HG02759 (cell line): ENCODE measurements around the gene ST8SIA1.

Source experiments
- ATAC-seq: cut with Tn5 transposase; IDR thresholded peaks from one replicate; pipeline ENCODE4 v1.9.1; 2021; ENCODE audit warnings: mild to moderate bottlenecking, moderate library complexity; ENCODE audit not compliant: unreplicated experiment

ST8SIA1 gene

GRCh38 chr12:22284871-22285270, 49.6 kb downstream of the ST8SIA1 start:
- no peak for ATAC-seq

- ATAC-seq: no peak
Measured at GRCh38 chr12:22283508-22283907, 51.0 kb downstream of the ST8SIA1 start.

GRCh38 chr12:22283006-22283506, 51.5 kb downstream of the ST8SIA1 start:
- ATAC-seq: no peak

GRCh38 chr12:22282283-22282682, 52.2 kb downstream of the ST8SIA1 start:
- ATAC-seq: no peak

- no peak for ATAC-seq
Measured at GRCh38 chr12:22276867-22277266, 57.6 kb downstream of the ST8SIA1 start.

GRCh38 chr12:22276313-22276712, 58.2 kb downstream of the ST8SIA1 start:
- ATAC-seq: no peak

GRCh38 chr12:22275843-22276242, 58.7 kb downstream of the ST8SIA1 start:
- no peak for ATAC-seq

- ATAC-seq: no peak
Measured at GRCh38 chr12:22272335-22273151, 62.0 kb downstream of the ST8SIA1 start.

- no peak for ATAC-seq
Measured at GRCh38 chr12:22271023-22271422, 63.5 kb downstream of the ST8SIA1 start.

- ATAC-seq: no peak
Measured at GRCh38 chr12:22268973-22269372, 65.5 kb downstream of the ST8SIA1 start.

- no peak for ATAC-seq
Measured at GRCh38 chr12:22268406-22268805, 66.1 kb downstream of the ST8SIA1 start.

GRCh38 chr12:22266101-22266500, 68.4 kb downstream of the ST8SIA1 start:
- ATAC-seq: no peak

GRCh38 chr12:22264380-22264779, 70.1 kb downstream of the ST8SIA1 start:
- ATAC-seq: no peak

- ATAC-seq: no peak
Measured at GRCh38 chr12:22262309-22262708, 72.2 kb downstream of the ST8SIA1 start.

GRCh38 chr12:22257100-22257499, 77.4 kb downstream of the ST8SIA1 start:
- no peak for ATAC-seq

GRCh38 chr12:22256605-22257004, 77.9 kb downstream of the ST8SIA1 start:
- no peak for ATAC-seq

- ATAC-seq: no peak
Measured at GRCh38 chr12:22256041-22256441, 78.5 kb downstream of the ST8SIA1 start.

GRCh38 chr12:22255097-22255496, 79.4 kb downstream of the ST8SIA1 start:
- ATAC-seq: no peak

GRCh38 chr12:22254478-22254877, 80.0 kb downstream of the ST8SIA1 start:
- no peak for ATAC-seq

GRCh38 chr12:22252057-22252456, 82.5 kb downstream of the ST8SIA1 start:
- no peak for ATAC-seq

GRCh38 chr12:22250762-22251161, 83.7 kb downstream of the ST8SIA1 start:
- ATAC-seq: no peak

- no peak for ATAC-seq
Measured at GRCh38 chr12:22248571-22249115, 85.9 kb downstream of the ST8SIA1 start.
